Mucosa of rectum (tissue), 2 donors: ENCODE measurements around the gene PCDH12.

ENCODE experiments used
- H3K27ac ChIP-seq, 2 donors: one replicate each; pipeline ENCODE4 v1.7.0; 2013; ENCODE audit warnings: inconsistent platforms in 2 of 2, low read depth in 2 of 2, low read length in 2 of 2
- H3K27me3 ChIP-seq, 2 donors: one replicate each; pipeline ENCODE4 v1.7.0; 2013; ENCODE audit warnings: low read length in 2 of 2; ENCODE audit not compliant: control insufficient read depth in 2 of 2, insufficient read depth in 2 of 2
- H3K36me3 ChIP-seq, 2 donors: one replicate each; pipeline ENCODE4 v1.7.0; 2013; ENCODE audit warnings: low read length in 2 of 2; ENCODE audit not compliant: control insufficient read depth in 2 of 2, insufficient read depth in 2 of 2
- H3K4me1 ChIP-seq, 2 donors: one replicate each; pipeline ENCODE4 v1.7.0; 2013; ENCODE audit warnings: low read length in 2 of 2, mild to moderate bottlenecking in 1 of 2; ENCODE audit not compliant: control insufficient read depth in 2 of 2, insufficient read depth in 2 of 2
- H3K4me3 ChIP-seq, 2 donors: one replicate each; pipeline ENCODE4 v1.7.0; 2013; ENCODE audit warnings: low read length in 2 of 2
- H3K9ac ChIP-seq, 2 donors: one replicate each; pipeline ENCODE4 v1.7.0; 2013; ENCODE audit warnings: low read length in 2 of 2, low read depth in 1 of 2, mild to moderate bottlenecking in 1 of 2
- H3K9me3 ChIP-seq, 2 donors: one replicate each; pipeline ENCODE4 v1.7.0; 2013; ENCODE audit warnings: low read length in 2 of 2; ENCODE audit not compliant: control insufficient read depth in 2 of 2
- donor health status: healthy.
- donor health status: Normal muscosa, but diverticular disease.

The PCDH12 gene

DNA sequence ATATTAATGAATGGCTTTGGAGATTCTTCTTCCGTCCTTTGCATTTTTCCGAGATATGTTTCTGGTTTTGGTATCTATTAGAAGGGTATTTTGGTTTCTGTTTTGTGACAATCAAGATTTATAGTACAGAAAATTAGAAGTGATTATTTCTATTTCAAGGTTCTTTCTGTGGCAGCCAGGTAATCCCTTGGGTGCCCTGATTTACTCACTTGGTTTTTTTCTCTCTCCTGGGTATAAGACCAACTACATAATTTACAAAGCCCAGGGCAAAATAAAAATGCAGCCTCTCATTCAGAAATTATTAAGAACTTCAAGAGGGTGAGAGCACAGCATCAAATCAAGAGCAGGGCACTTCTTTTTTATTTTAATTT, 8.9 kb upstream of the PCDH12 start:
- Histone ChIP-seq H3K4me1 (peaks cover 13 to 15% of the 10 kb centered on the region in 2 donors), H3K27ac (no peak overlapping the region), H3K9ac (no peak overlapping the region), H3K4me3 (no peak overlapping the region), H3K36me3 (no peaks in the 10 kb centered on the region), H3K27me3 (no peaks in the 10 kb centered on the region), H3K9me3 (no peaks in the 10 kb centered on the region)

DNA sequence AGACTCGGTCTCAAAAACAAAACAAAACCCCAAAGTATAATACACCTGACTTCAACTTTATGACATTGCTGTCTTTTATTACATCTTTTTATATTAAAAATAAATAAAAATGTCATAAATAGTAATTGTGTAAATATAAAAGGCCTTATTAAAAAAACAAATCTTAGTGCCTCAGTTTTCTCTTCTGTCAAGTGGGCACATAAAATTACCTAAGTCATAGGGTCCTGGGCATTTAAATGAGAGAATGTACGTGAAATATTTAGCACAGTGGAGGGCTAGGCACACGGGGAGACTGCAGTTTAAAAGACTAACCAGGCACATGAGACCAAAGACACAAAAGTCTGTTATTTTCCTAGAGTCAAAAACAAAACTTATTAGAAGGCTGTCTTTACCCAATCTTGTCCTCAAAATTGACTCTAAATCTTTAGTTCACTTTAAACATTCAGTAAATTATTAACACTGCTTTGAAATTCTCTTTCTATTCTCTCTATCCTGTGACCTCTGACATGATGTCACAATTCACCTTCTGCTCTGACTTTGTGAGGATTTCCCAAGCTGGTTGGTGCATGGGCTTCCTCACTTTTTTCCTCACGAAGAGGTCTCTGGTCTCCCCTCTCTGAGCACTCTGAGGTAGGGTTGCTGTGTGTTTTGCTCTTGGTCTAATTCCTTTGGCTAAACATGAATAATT, 8.4 kb upstream of the PCDH12 start:
- Histone ChIP-seq H3K36me3 (no peaks in the 10 kb centered on the region), H3K27ac (no peak overlapping the region), H3K4me1 (peaks cover 13 to 15% of the 10 kb centered on the region in 2 donors), H3K4me3 (no peak overlapping the region), H3K9ac (no peak overlapping the region), H3K27me3 (no peaks in the 10 kb centered on the region), H3K9me3 (no peaks in the 10 kb centered on the region)

DNA sequence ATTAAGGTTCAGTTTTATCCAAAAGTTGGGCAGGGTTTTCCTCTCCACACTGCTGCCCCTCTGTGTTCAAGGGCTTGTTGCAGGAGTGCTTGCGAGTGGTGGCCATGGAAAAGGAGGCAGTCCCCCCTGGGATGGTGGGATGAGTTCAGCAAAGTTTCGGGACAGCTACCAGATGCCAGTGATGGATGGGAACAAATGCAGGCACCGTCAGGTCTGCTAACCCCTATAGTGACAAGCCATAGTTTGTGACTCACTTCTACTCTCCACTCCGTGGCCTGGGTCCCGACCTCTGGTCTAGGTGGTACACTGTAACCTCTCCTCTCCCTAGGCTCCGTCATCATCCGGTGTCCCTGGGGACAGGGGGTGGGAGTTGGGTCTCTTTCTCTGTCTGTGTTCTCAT, 7.1 kb upstream of the PCDH12 start:
- H3K4me3 ChIP-seq = no peak overlapping the region
- H3K27ac ChIP-seq = no peak overlapping the region
- no peak overlapping the region for H3K9ac ChIP-seq
- H3K27me3 ChIP-seq = no peaks in the 10 kb centered on the region
- H3K4me1 ChIP-seq = peaks cover 7 to 15% of the 10 kb centered on the region in 2 donors
- H3K9me3 ChIP-seq = no peaks in the 10 kb centered on the region
- no peaks in the 10 kb centered on the region for H3K36me3 ChIP-seq

DNA sequence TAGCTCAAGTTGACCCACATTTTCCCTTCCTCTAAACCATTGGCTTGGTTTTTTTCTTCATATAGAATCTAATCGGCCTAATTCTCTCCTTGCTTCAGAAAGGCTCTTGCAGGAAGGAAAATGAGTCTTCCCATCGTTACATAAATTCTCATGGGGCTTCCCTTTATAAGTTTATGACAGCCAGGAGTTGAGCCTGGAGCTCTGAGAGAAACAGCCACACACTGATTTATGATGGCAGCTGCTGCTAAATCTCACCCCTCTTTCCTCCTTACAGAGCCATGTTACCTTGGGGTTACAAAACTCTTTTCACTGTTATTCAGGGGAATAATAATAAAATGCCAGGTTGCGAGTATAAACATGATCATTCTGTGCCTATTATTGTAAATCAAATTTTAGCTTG, 5.7 kb upstream of the PCDH12 start:
- Histone ChIP-seq H3K27me3 (no peaks in the 10 kb centered on the region), H3K4me1 (peaks cover 3 to 8% of the 10 kb centered on the region in 2 donors), H3K27ac (no peak overlapping the region), H3K9ac (no peak overlapping the region), H3K4me3 (no peak overlapping the region), H3K9me3 (no peaks in the 10 kb centered on the region), H3K36me3 (no peaks in the 10 kb centered on the region)

DNA sequence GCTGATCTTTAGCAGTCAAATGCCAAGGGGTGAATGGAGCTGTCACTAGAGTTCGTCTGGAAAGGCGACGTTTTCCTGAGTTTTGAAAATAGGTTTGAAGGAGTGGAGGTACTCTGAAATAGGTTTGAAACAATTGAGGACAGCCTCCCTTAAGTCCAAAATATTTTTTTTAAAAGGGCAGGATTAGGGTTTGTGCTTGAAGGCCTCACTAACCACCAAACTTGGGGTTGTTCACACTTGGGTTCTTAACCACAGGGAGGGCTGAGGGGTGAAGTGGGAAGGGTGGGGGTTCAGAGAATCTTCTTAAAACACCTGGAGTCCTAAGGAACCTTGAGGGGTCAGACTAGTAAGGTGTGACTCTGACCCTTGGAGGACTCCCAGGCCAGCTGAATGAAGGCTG, 3.5 kb upstream of the PCDH12 start:
- no peaks in the 10 kb centered on the region for H3K36me3 ChIP-seq
- H3K4me1 ChIP-seq = peaks cover 0 to 8% of the 10 kb centered on the region in 2 donors
- H3K4me3 ChIP-seq = no peak overlapping the region
- no peak overlapping the region for H3K9ac ChIP-seq
- no peaks in the 10 kb centered on the region for H3K9me3 ChIP-seq
- H3K27me3 ChIP-seq = no peaks in the 10 kb centered on the region
- no peak overlapping the region for H3K27ac ChIP-seq

DNA sequence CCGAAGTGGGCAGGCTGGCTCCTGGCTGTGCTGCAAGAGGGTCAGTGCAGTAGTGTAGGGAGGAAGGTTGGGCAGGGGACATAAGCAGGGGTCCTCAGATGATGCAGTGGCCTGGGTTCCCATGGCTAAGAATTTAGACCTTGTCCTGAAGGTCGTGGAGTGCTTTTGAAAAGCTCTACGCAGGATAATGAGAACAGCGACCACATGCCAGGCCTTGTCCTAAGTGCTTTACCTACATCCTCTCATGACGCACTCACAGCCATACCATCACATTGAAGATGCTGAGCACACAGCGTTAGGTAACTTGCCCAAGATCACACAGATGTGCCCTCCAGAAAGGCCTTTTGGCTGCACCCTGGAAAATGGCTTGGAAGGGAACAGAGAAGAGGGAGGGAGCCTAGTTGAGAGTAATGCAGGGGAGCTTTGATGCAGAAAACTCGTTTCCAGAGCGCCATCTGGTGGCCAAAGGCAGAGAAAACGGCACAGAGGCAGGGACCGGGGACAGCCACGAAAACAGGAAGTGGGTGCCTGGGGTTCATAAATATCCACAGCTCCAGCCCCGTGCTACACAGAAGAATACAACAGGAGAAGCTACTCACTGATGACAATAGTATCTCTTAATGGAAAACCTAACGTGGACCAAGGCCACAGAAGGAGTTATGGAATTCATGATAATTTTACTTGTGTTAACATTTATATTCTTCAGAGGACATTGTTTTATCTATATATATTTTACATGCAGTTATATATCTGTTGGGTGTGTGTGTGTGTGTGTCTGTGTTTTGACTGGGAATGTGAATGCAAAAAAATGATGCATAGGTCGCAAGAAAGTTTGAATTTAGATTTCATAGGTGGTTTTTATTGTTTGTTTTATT, 2.7 kb upstream of the PCDH12 start:
- Histone ChIP-seq H3K27ac (no peak overlapping the region), H3K36me3 (no peaks in the 10 kb centered on the region), H3K9ac (no peak overlapping the region), H3K4me1 (peaks cover 0 to 8% of the 10 kb centered on the region in 2 donors), H3K4me3 (peak overlapping the region in 1 of 2 donors; percentile 34), H3K27me3 (no peaks in the 10 kb centered on the region), H3K9me3 (no peaks in the 10 kb centered on the region)

DNA sequence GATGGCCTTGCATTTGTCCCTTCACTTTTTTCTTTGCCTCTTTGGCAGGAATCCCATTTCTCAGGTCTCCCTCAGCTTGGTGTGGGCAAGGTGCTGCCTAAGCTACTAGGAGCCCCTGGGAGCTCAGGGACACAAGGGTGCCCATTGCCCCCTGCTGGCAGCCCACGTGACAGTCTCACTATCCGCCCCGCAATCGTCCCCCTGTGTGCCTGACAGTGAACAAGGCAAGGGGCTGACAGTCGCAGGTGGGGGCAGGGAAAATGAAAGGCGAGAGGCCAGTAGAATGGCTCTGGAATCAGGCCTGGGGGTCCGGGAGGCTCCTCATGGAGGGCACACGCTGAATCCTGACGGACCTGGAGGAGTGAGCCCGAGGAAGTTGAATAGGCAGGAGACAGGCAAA, 2.0 kb upstream of the PCDH12 start:
- Histone ChIP-seq H3K36me3 (no peaks in the 10 kb centered on the region), H3K4me1 (peaks cover 0 to 8% of the 10 kb centered on the region in 2 donors), H3K9ac (no peak overlapping the region), H3K4me3 (no peak overlapping the region), H3K27me3 (no peaks in the 10 kb centered on the region), H3K27ac (no peak overlapping the region), H3K9me3 (no peaks in the 10 kb centered on the region)

DNA sequence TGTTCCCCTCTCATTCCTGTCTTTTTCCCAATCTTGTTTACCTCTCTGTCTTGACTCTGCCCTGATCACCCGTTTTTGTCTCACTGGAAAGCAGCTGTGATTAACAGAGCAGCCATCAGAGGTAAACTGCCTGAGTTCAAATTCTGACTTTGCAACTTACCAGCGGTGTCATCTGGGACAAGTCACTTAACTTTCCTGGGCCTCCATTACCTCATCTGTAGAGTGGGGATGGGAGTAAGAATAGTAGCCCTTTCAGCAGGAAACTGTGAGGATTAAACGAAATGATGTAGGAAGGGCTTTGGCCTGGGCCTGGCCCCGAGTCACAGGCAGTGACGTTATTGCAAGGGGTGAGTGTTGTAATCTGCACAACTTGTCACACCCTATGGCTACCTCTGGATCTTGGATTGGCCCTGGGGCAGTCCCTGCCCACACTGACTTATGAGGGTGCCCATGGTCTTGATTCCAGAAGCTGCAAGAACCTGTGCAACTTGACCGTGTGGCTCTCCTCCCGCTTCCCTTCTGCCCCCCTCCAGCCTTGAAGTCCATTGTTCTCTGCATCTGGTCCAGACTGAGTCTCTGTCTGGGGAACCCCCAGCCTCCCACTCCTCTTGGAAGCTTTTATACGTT, 657 bp upstream of the PCDH12 start:
- Histone ChIP-seq H3K9me3 (no peaks in the 10 kb centered on the region), H3K27ac (peak overlapping the region in 1 of 2 donors; percentile 13), H3K9ac (no peak overlapping the region), H3K36me3 (no peaks in the 10 kb centered on the region), H3K27me3 (no peaks in the 10 kb centered on the region), H3K4me3 (no peak overlapping the region), H3K4me1 (peaks cover 0 to 8% of the 10 kb centered on the region in 2 donors)

DNA sequence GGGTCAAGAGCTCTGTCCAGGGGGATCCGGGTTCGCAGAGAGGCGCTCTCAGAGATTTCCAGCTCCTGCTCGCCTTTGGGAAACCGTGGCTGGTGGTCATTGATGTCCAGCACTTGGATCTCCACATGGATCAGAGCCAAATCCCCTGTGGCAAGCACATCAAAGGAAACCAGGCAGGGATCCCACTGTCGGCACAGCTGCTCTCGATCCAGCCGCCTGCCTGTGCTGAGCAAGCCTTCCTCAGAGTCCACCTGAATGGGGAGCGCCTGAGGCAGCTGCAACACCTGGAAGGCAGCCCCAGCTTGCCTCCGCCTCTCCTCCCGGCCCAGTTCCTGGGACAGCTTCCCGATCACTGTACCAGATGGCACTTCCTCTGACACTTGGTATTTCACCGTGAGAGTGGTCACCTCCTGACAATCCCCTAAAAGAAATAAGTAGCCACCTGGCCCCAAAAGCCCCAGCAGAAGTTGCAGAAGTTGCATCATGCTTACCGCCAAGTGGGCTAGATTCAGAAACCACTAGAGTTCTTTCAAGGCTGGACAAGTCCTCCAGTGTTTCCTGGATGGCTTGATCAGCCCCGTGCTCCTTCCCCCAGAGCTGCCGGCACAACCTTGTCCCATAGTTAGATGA, 520 bp downstream of the PCDH12 start:
- Histone ChIP-seq H3K4me3 (peak overlapping the region in 1 of 2 donors; percentile 10), H3K27me3 (no peaks in the 10 kb centered on the region), H3K9ac (no peak overlapping the region), H3K36me3 (no peaks in the 10 kb centered on the region), H3K9me3 (no peaks in the 10 kb centered on the region), H3K27ac (peak overlapping the region in 1 of 2 donors; percentile 20), H3K4me1 (peaks cover 0 to 8% of the 10 kb centered on the region in 2 donors)

DNA sequence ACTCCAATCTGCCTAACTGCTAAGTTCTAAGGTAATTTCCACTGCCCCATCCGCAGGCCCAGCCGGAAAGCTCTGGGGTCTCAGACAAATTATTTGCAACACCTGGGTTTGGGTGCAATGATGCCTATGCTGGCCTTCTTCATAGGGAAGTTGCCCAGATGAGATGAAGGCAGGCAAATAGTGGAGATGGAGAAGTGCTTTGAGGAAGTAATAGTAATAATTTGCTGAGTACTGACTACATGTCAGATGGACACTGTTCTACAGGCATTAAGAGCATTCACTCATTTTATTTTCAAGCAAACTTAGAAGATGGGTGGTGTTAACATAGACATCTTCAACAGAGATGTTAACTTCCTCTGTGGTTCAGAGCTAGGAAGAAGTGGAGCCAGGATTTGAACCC, 3.8 kb downstream of the PCDH12 start:
- Histone ChIP-seq H3K4me3 (no peak overlapping the region), H3K27me3 (no peaks in the 10 kb centered on the region), H3K36me3 (no peaks in the 10 kb centered on the region), H3K27ac (no peak overlapping the region), H3K9me3 (no peaks in the 10 kb centered on the region), H3K4me1 (no peaks in the 10 kb centered on the region), H3K9ac (no peak overlapping the region)
